Sigmoid colon (tissue), 4 donors: ENCODE results near the gene RTL3.

Source experiments
- EP300 ChIP-seq, 4 donors: sonication (generic); formaldehyde crosslinking; IDR thresholded peaks; one replicate each; pipeline ENCODE4 v1.6.1; 2017; ENCODE audit warnings: antibody characterized with exemption in 4 of 4
- POLR2A ChIP-seq, 2 donors: fragments of 450-650 bp; IDR thresholded peaks; one replicate each; pipeline ENCODE4 v1.6.1; 2016; ENCODE audit warnings: antibody characterized with exemption in 2 of 2, mild to moderate bottlenecking in 2 of 2, moderate library complexity in 2 of 2
- POLR2AphosphoS5 ChIP-seq, 4 donors: sonication (generic); formaldehyde crosslinking; IDR thresholded peaks; one replicate each; pipeline ENCODE4 v1.6.1; 2017; ENCODE audit warnings: antibody characterized with exemption in 4 of 4
- TF ChIP-seq, protein P1 (sequence below), 4 experiments: fragments of 450-650 bp in 3 of 4; fragments of 200-600 bp in 1 of 4; IDR thresholded peaks; one replicate each; pipeline ENCODE4 v1.5.1; 2016 to 2019; ENCODE audit warnings: antibody characterized with exemption in 4 of 4, mild to moderate bottlenecking in 3 of 4, moderate library complexity in 2 of 4

GRCh38 chrX:78655642-78656041 is 3.5 kb downstream of the RTL3 start:
- TF ChIP-seq, protein P1, sequence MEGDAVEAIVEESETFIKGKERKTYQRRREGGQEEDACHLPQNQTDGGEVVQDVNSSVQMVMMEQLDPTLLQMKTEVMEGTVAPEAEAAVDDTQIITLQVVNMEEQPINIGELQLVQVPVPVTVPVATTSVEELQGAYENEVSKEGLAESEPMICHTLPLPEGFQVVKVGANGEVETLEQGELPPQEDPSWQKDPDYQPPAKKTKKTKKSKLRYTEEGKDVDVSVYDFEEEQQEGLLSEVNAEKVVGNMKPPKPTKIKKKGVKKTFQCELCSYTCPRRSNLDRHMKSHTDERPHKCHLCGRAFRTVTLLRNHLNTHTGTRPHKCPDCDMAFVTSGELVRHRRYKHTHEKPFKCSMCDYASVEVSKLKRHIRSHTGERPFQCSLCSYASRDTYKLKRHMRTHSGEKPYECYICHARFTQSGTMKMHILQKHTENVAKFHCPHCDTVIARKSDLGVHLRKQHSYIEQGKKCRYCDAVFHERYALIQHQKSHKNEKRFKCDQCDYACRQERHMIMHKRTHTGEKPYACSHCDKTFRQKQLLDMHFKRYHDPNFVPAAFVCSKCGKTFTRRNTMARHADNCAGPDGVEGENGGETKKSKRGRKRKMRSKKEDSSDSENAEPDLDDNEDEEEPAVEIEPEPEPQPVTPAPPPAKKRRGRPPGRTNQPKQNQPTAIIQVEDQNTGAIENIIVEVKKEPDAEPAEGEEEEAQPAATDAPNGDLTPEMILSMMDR (IDR thresholded peaks at IDR 0.05): no peak
- TF ChIP-seq POLR2A (IDR thresholded peaks at IDR 0.05) (no peak), POLR2AphosphoS5 (IDR thresholded peaks at IDR 0.05) (no peak), EP300 (IDR thresholded peaks at IDR 0.05) (no peak)
